Endodermal cell (in vitro differentiated cells): Measurements from ENCODE around the gene HSD17B7. TPM values are rescaled to one million over a fixed set of nuclear protein-coding genes. Genes with fewer than 3 reads are reported as not detected.
A peak's percentile ranks its signal among the peaks of the same experiment; 100 is the strongest.

Experiments
- DNase-seq: peaks from one replicate; pipeline ENCODE4 v3.0.0-alpha.2; 2017
- H3K27ac ChIP-seq: 2 replicates; pipeline ENCODE4 v1.5.1; 2013; ENCODE audit warnings: mild to moderate bottlenecking, low read depth, low read length, moderate library complexity
- H3K27me3 ChIP-seq: 2 replicates; pipeline ENCODE4 v1.6.1; 2013; ENCODE audit warnings: mild to moderate bottlenecking, low read length, moderate library complexity; ENCODE audit not compliant: insufficient read depth, control insufficient read depth, poor library complexity, severe bottlenecking
- H3K36me3 ChIP-seq: 2 replicates; pipeline ENCODE4 v1.7.0; 2013; ENCODE audit warnings: mild to moderate bottlenecking, low read length, moderate library complexity; ENCODE audit not compliant: control insufficient read depth, insufficient read depth
- H3K4me1 ChIP-seq: one replicate; pipeline ENCODE4 v1.7.0; 2013; ENCODE audit warnings: low read length; ENCODE audit not compliant: control insufficient read depth, insufficient read depth
- H3K4me3 ChIP-seq: 2 replicates; pipeline ENCODE4 v1.5.1; 2013; ENCODE audit warnings: mild to moderate bottlenecking, low read length, moderate library complexity
- H3K9ac ChIP-seq: 2 replicates; pipeline ENCODE4 v1.6.1; 2013; ENCODE audit warnings: mild to moderate bottlenecking, low read length, moderate library complexity; ENCODE audit not compliant: poor library complexity, severe bottlenecking; ENCODE audit errors: extremely low read depth
- H3K9me3 ChIP-seq: 2 replicates; pipeline ENCODE4 v1.6.1; 2013; ENCODE audit warnings: mild to moderate bottlenecking, low read length, moderate library complexity; ENCODE audit not compliant: control insufficient read depth
- H3K27ac Mint-ChIP-seq: 2 replicates; pipeline ENCODE4 v1.8.0; 2020; ENCODE audit warnings: mixed read lengths
- H3K27me3 Mint-ChIP-seq: 2 replicates; pipeline ENCODE4 v1.8.0; 2021; ENCODE audit warnings: mild to moderate bottlenecking, mixed read lengths; ENCODE audit not compliant: insufficient read depth
- H3K36me3 Mint-ChIP-seq: 2 replicates; pipeline ENCODE4 v1.8.0; 2020; ENCODE audit warnings: low read depth, mixed read lengths
- H3K4me1 Mint-ChIP-seq: 2 replicates; pipeline ENCODE4 v1.8.0; 2020; ENCODE audit warnings: mixed read lengths
- H3K4me3 Mint-ChIP-seq: 2 replicates; pipeline ENCODE4 v1.8.0; 2020; ENCODE audit warnings: mild to moderate bottlenecking, moderate library complexity, mixed read lengths
- H3K9me3 Mint-ChIP-seq: 2 replicates; pipeline ENCODE4 v1.8.0; 2020; ENCODE audit warnings: mild to moderate bottlenecking, mixed read lengths
- CTCF ChIP-seq: fragments of 200-600 bp; sonication (generic); conservative IDR thresholded peaks from 2 replicates; pipeline ENCODE4 v1.5.0; 2021; ENCODE audit warnings: antibody characterized with exemption, mild to moderate bottlenecking
- WGBS, 2 experiments: methylation state at CpG; one replicate each; pipeline versions ENCODE4 v1.1.5 to v1.1.7; 2013; ENCODE audit warnings: missing lambda C conversion rate in 2 of 2, mixed read lengths in 1 of 2; ENCODE audit not compliant: insufficient coverage in 1 of 2, insufficient read length in 1 of 2; 5-methylcytosine and 5-hydroxymethylcytosine counted together
- total RNA-seq, 2 donors: library from RNA; stranded (reverse); fragmentation: NEBNext Ultra II Directional in 1 of 2; extraction: Animal tissue kit (Norgen Biotek cat#: 25700) in 1 of 2; gene quantifications; 2 replicates in 1 of 2; 3 replicates in 1 of 2; pipeline ENCODE4 v1.2.1, GENCODE V29; 2021

HSD17B7 gene
- total RNA-seq, 2 donors from 2014 or later, result 30.0 to 33.2 TPM

DNA sequence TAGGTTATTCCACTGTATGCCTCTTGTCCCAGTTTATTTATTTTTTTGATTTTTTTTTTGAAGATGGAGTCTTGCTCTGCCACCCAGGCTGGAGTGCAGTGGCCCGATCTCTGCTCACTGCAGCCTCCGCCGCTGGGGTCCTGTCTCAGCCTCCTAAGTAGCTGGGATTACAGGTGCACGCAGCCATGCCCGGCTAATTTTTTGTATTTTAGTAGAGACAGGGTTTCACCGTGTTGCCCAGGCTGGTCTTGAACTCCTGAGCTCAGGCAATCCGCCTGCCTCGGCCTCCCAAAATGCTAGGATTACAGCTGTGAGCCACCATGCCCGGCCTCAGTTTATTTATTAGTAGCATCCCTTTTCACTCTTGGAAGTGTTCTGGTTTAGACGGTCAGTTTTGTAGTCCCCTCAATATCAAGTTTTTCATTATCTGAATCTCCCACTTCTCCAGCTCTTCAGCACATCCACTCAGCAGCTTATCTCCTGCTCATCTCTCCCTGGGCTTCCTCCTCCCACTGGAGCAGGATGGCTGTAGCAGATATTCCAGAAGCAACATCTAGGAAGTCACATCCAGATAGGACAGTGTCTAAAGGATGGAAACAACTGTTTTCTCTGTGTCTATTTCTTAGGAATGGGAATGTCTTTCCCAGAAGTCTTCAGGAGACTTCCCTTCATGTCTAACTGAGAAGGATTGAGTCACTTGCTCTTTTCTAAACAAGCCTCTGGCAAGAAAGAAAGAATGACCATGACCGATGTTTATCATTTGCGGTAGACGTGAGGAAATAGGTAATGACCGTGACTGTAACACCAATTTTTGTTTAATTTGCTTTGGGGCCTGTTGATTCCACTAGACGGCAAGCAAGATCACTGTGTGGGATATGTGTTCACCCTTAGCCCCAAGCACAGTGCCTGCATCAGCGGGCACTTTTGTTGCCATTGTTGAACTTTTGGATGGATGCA, 56.0 kb downstream of the HSD17B7 start:
- H3K9me3 Mint-ChIP-seq, result peaks cover 2% of the 10 kb centered on the region
- H3K27ac ChIP-seq, result no peak overlapping the region

GRCh38 chr1:162847839-162848453, 57.4 kb downstream of the HSD17B7 start:
- Histone ChIP-seq H3K4me1 (no peaks in the 10 kb centered on the region), H3K36me3 (no peaks in the 10 kb centered on the region), H3K27ac (no peak overlapping the region), H3K4me3 (no peak overlapping the region), H3K9ac (no peak overlapping the region), H3K9me3 (no peaks in the 10 kb centered on the region), H3K27me3 (no peaks in the 10 kb centered on the region)
- WGBS, 2 experiments, result 27 to 82% methylated on average over 1 to 3 of the region's 3 CpGs
- Mint-ChIP-seq H3K4me1 (peaks cover 8% of the 10 kb centered on the region), H3K27me3 (no peaks in the 10 kb centered on the region), H3K9me3 (no peaks in the 10 kb centered on the region), H3K4me3 (no peak overlapping the region), H3K27ac (no peak overlapping the region), H3K36me3 (no peaks in the 10 kb centered on the region)
- peak; percentile 92 for DNase-seq
- TF ChIP-seq CTCF, result peak; percentile 97

More for the DNA sequence above, 56.0 kb downstream of the HSD17B7 start:
- Histone ChIP-seq H3K4me1 (no peaks in the 10 kb centered on the region), H3K9ac (no peak overlapping the region), H3K36me3 (no peaks in the 10 kb centered on the region), H3K9me3 (no peaks in the 10 kb centered on the region), H3K27me3 (no peaks in the 10 kb centered on the region), H3K4me3 (no peak overlapping the region)
- peaks cover 8% of the 10 kb centered on the region for H3K4me1 Mint-ChIP-seq
- H3K27ac Mint-ChIP-seq, result no peak overlapping the region
- no peak for TF ChIP-seq CTCF
- H3K27me3 Mint-ChIP-seq, result no peaks in the 10 kb centered on the region
- no peak overlapping the region for H3K4me3 Mint-ChIP-seq
- DNase-seq, result no peak
- H3K36me3 Mint-ChIP-seq, result no peaks in the 10 kb centered on the region
- 94 to 98% methylated on average over 10 to 16 of the region's 16 CpGs for WGBS, 2 experiments

DNA sequence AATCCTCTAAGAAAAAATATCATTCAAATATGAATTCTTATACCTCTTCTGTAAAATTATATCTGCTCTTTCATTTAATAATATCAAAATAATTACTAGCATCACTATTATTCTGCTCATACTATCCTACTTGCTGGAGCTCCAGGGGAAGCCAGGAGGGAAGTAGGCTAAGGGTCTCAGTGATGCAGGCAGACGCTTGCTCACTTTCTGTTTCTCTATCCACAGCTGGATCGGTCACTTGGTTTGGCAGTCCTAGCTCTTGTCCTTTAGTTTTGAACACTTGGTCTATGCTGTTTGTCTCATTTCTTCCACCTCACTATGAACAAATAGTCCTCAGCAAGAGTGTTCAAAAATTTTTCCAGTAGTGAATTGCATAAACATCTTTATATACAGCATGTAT, 59.2 kb downstream of the HSD17B7 start:
- Histone ChIP-seq H3K27me3 (no peaks in the 10 kb centered on the region), H3K36me3 (no peaks in the 10 kb centered on the region), H3K27ac (no peak overlapping the region), H3K4me1 (no peaks in the 10 kb centered on the region), H3K9ac (no peak overlapping the region), H3K4me3 (no peak overlapping the region), H3K9me3 (no peaks in the 10 kb centered on the region)
- no peaks in the 10 kb centered on the region for H3K36me3 Mint-ChIP-seq
- DNase-seq, result no peak
- H3K9me3 Mint-ChIP-seq, result no peaks in the 10 kb centered on the region
- no peaks in the 10 kb centered on the region for H3K4me1 Mint-ChIP-seq
- WGBS, 2 experiments, result 70 to 92% methylated on average over 2 of the region's 2 CpGs
- no peak overlapping the region for H3K4me3 Mint-ChIP-seq
- TF ChIP-seq CTCF, result no peak
- no peak overlapping the region for H3K27ac Mint-ChIP-seq
- no peaks in the 10 kb centered on the region for H3K27me3 Mint-ChIP-seq
